Activated naive CD4-positive, alpha-beta T cell treated with anti-CD3 and anti-CD28 coated beads, Interleukin-2, amount 10 ng/mL, durations not matched to agents 7 days and 5 days (primary cell): Measurements from ENCODE around the gene OR2C1.

Source experiments
- CTCF ChIA-PET: fragments of 350-600 bp; sonication (Branson Sonifier 250); formaldehyde crosslinking; loops from one replicate; lab custom pipeline; 2021; ENCODE audit warnings: antibody characterized with exemption; lab: Charles Lee
- DNase-seq: peaks from one replicate; pipeline ENCODE4 v3.0.0-alpha.2; 2020
- H3K27ac Mint-ChIP-seq: one replicate; pipeline ENCODE4 v1.8.0; 2021; ENCODE audit warnings: mild to moderate bottlenecking, moderate library complexity, mixed read lengths
- H3K27me3 Mint-ChIP-seq: one replicate; pipeline ENCODE4 v1.8.0; 2021; ENCODE audit warnings: mild to moderate bottlenecking, mixed read lengths
- H3K36me3 Mint-ChIP-seq: one replicate; pipeline ENCODE4 v1.8.0; 2021; ENCODE audit warnings: mixed read lengths
- H3K4me1 Mint-ChIP-seq: one replicate; pipeline ENCODE4 v1.8.0; 2021; ENCODE audit warnings: mixed read lengths
- H3K4me3 Mint-ChIP-seq: one replicate; pipeline ENCODE4 v1.8.0; 2021; ENCODE audit warnings: mild to moderate bottlenecking, moderate library complexity, mixed read lengths
- H3K9me3 Mint-ChIP-seq: one replicate; pipeline ENCODE4 v1.8.0; 2021; ENCODE audit warnings: mixed read lengths

The OR2C1 gene

GRCh38 chr16:3363793-3364192 is 8.1 kb downstream of the OR2C1 start:
- CTCF ChIA-PET, result no interaction called here
- no peak for DNase-seq
- H3K4me3 Mint-ChIP-seq, result no peak overlapping the region
- peak overlapping the region; percentile 72 for H3K27ac Mint-ChIP-seq
- H3K4me1 Mint-ChIP-seq, result peaks cover 17% of the 10 kb centered on the region
- peaks cover 15% of the 10 kb centered on the region for H3K27me3 Mint-ChIP-seq
- peaks cover 18% of the 10 kb centered on the region for H3K36me3 Mint-ChIP-seq
- peaks cover 36% of the 10 kb centered on the region for H3K9me3 Mint-ChIP-seq

- CTCF ChIA-PET, result no interaction called here
- Mint-ChIP-seq H3K9me3 (peaks cover 34% of the 10 kb centered on the region), H3K4me1 (peaks cover 17% of the 10 kb centered on the region), H3K36me3 (peaks cover 18% of the 10 kb centered on the region), H3K27me3 (peaks cover 11% of the 10 kb centered on the region), H3K4me3 (peak overlapping the region; percentile 67), H3K27ac (peak overlapping the region; percentile 91)
- peak; percentile 88 for DNase-seq
These were observed 9.2 kb downstream of the OR2C1 start for GRCh38 chr16:3364774-3365427.

- no peak overlapping the region for H3K27ac Mint-ChIP-seq
- no peak overlapping the region for H3K4me3 Mint-ChIP-seq
- H3K4me1 Mint-ChIP-seq, result peaks cover 16% of the 10 kb centered on the region
- CTCF ChIA-PET, result interaction anchor here (1.0 kb wide), 1 partner anchor 23 kb away, joined by 3 read pairs; no protein-coding TSS in a partner anchor
- H3K27me3 Mint-ChIP-seq, result peaks cover 7% of the 10 kb centered on the region
- H3K36me3 Mint-ChIP-seq, result peaks cover 17% of the 10 kb centered on the region
- no peak for DNase-seq
- peaks cover 26% of the 10 kb centered on the region for H3K9me3 Mint-ChIP-seq
These were observed 13.4 kb downstream of the OR2C1 start for GRCh38 chr16:3369073-3369472.

GRCh38 chr16:3375680-3376079 is 20.0 kb downstream of the OR2C1 start:
- H3K36me3 Mint-ChIP-seq, result peaks cover 9% of the 10 kb centered on the region
- H3K27me3 Mint-ChIP-seq, result no peaks in the 10 kb centered on the region

GRCh38 chr16:3377917-3378316 is 22.2 kb downstream of the OR2C1 start:
- CTCF ChIA-PET, result no interaction called here
- Mint-ChIP-seq H3K27ac (no peak overlapping the region), H3K27me3 (no peaks in the 10 kb centered on the region), H3K9me3 (peaks cover 82% of the 10 kb centered on the region), H3K4me3 (no peak overlapping the region), H3K4me1 (no peaks in the 10 kb centered on the region), H3K36me3 (peaks cover 30% of the 10 kb centered on the region)
- DNase-seq, result no peak

More at GRCh38 chr16:3375680-3376079, 20.0 kb downstream of the OR2C1 start:
- CTCF ChIA-PET, result no interaction called here
- Mint-ChIP-seq H3K9me3 (peaks cover 64% of the 10 kb centered on the region), H3K4me3 (no peak overlapping the region), H3K27ac (no peak overlapping the region), H3K4me1 (no peaks in the 10 kb centered on the region)
- no peak for DNase-seq

- CTCF ChIA-PET, result no interaction called here
- Mint-ChIP-seq H3K27ac (no peak overlapping the region), H3K36me3 (peaks cover 74% of the 10 kb centered on the region), H3K4me3 (no peak overlapping the region), H3K4me1 (no peaks in the 10 kb centered on the region), H3K27me3 (no peaks in the 10 kb centered on the region), H3K9me3 (peaks cover 79% of the 10 kb centered on the region)
- no peak for DNase-seq
These were observed 27.4 kb downstream of the OR2C1 start for GRCh38 chr16:3383045-3383448.

- Mint-ChIP-seq H3K36me3 (peaks cover 90% of the 10 kb centered on the region), H3K27ac (no peak overlapping the region), H3K4me3 (no peak overlapping the region), H3K4me1 (no peaks in the 10 kb centered on the region), H3K9me3 (peaks cover 60% of the 10 kb centered on the region), H3K27me3 (no peaks in the 10 kb centered on the region)
- no peak for DNase-seq
- CTCF ChIA-PET, result no interaction called here
These were observed 32.6 kb downstream of the OR2C1 start for GRCh38 chr16:3388325-3388724.

- Mint-ChIP-seq H3K9me3 (peaks cover 56% of the 10 kb centered on the region), H3K27ac (no peak overlapping the region), H3K4me1 (peaks cover 1% of the 10 kb centered on the region), H3K27me3 (no peaks in the 10 kb centered on the region), H3K4me3 (no peak overlapping the region), H3K36me3 (peaks cover 89% of the 10 kb centered on the region)
- no peak for DNase-seq
- CTCF ChIA-PET, result no interaction called here
These were observed 34.1 kb downstream of the OR2C1 start for GRCh38 chr16:3389663-3390338.

- peak overlapping the region; percentile 89 for H3K4me3 Mint-ChIP-seq
- CTCF ChIA-PET, result interaction anchor here (1.8 kb wide), 1 partner anchor 57 kb away, joined by 3 read pairs; no protein-coding TSS in a partner anchor
- H3K9me3 Mint-ChIP-seq, result peaks cover 60% of the 10 kb centered on the region
- DNase-seq, result no peak
- H3K4me1 Mint-ChIP-seq, result peaks cover 43% of the 10 kb centered on the region
- no peaks in the 10 kb centered on the region for H3K27me3 Mint-ChIP-seq
- H3K27ac Mint-ChIP-seq, result peak overlapping the region; percentile 91
- peaks cover 76% of the 10 kb centered on the region for H3K36me3 Mint-ChIP-seq
These were observed 44.7 kb downstream of the OR2C1 start for GRCh38 chr16:3400446-3400778.

GRCh38 chr16:3400779-3401688 is 45.3 kb downstream of the OR2C1 start, which contains the start of the genes ZNF174 and ZSCAN32:
ZNF174 (plus strand) TSS chr16:3401215; CDS start chr16:3402005, 790 bp downstream.
ZSCAN32 (minus strand) TSS chr16:3401004; CDS start chr16:3397557, 3,447 bp downstream.
- peak; percentile 99 for DNase-seq
- Mint-ChIP-seq H3K4me3 (peak within 1 kb of the TSS; percentile 89), H3K27ac (peak within 1 kb of the TSS; percentile 91), H3K4me1 (peaks cover 43% of the 10 kb centered on the region), H3K9me3 (peaks cover 60% of the 10 kb centered on the region), H3K27me3 (no peaks in the 10 kb centered on the region), H3K36me3 (peaks cover 75% of the 10 kb centered on the region)
- CTCF ChIA-PET, result interaction anchor here (1.8 kb wide), 1 partner anchor 56 kb away, joined by 3 read pairs; no protein-coding TSS in a partner anchor

GRCh38 chr16:3401719-3402397 is 46.2 kb downstream of the OR2C1 start:
- DNase-seq, result no peak
- Mint-ChIP-seq H3K27me3 (no peaks in the 10 kb centered on the region), H3K4me1 (peaks cover 37% of the 10 kb centered on the region), H3K36me3 (peaks cover 75% of the 10 kb centered on the region), H3K9me3 (peaks cover 60% of the 10 kb centered on the region), H3K27ac (peak overlapping the region; percentile 91), H3K4me3 (peak overlapping the region; percentile 89)
- CTCF ChIA-PET, result interaction anchor here (1.8 kb wide), 1 partner anchor 55 kb away, joined by 3 read pairs; no protein-coding TSS in a partner anchor
